ENCODE results near the gene KCNT1.
"Not testable (repeated sequence)": the region's sequence is repeated elsewhere in the genome, so short reads cannot be mapped to it uniquely, and the experiment has no call there.

Gene KCNT1

DNA sequence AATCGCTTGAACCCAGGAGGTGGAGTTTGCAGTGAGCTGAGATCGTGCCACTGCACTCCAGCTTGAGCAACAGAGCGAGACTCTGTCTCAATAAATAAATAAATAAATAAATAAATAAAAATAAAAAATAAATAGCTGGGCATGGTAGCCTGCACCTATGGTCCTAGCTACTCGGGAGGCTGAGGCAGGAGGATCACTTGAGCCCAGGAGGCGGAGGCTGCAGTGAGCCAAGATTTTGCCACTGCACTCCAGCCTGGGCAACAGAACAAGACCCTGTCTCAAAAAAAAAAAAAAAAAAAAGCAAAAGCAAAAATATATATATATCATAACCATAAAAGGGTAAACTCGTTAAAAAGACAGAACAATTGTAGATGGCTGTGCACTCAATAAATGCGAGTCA, 29.2 kb upstream of the KCNT1 start:
- DNase-seq (ENCODE audit: low spot score), result not testable (repeated sequence)

DNA sequence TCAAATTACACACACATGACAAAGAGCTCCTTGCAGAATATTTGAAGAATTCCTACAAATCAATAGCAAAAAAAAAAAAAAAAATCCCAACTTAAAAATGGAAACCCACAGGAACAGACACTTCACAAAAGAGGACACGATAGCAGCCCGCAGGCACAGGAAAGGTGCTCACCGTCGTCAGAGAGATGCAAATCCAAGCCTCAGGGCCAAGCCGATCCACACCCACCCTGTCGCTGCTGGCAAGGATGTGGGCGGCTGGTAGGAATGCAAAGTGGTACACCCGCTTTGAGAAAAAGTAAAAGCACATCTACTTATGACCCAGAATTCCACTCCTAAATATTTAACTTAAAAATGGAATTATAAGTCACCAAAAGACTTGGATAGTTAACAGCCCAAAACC, 28.0 kb upstream of the KCNT1 start:
- no peak for DNase-seq (ENCODE audit: low spot score)

DNA sequence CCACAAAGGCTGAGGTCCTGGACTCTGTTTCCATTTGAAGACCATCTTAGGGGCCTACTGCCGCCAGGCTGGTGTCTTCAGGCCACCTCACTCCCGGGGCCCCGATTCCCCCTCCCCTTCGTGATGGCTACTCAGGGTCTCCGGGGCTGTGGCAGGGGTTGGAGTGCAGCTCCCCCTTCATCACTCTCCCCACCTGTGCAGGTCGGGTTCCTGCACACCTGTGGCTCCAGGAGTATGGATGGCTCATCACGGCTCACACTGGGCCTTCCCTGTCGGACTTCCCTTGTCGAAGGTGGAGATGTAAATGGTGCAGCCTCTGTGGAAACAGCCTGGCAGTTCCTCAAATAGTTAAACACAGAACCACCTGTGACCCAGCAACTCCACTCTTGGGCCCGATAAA, 27.0 kb upstream of the KCNT1 start:
- no peak for DNase-seq (ENCODE audit: low spot score)

DNA sequence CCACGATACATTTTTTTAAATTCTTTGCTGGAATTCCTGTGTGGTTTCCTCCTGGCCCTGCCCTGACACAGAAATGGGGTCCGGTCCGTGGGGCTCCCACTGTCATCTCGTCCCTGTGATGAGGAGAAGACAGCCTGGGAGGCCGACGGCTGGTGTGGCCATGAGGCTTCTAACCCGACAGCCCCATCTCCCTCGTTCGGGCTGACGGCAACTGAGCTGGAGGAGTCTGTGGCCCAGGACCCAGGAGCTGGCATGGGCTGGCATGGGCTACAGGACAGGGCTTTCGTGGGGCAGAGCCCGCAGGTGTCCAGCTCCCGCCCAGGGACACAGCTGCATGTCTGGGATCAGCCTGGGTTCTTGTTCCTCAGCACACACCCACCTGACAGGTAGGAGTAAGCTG, 25.1 kb upstream of the KCNT1 start:
- no peak for DNase-seq (ENCODE audit: low spot score)

DNA sequence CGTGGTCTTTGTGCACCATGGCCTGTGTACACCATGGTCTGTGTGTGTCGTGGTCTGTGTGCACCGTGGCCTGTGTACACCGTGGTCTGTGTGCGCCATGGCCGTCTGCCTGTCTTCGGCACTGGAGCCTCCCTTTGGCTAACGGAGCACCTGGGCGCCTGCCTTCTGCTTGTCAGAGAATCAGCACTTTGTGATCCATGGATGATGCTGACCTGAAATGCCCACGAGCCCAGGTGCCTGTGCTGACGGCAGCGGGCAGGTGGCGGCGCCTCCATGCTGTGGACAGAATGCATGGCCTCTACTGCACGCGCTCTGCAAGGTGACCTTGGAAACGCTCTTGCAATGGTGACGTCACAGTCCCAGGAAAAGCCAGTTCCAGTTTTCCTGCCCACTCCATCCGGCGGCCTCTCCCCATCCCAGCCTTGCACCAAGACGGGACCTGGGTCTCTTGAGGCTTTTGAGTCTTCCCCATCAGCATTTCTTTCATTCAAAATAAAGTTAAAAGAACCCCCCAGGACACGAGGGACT, 24.3 kb upstream of the KCNT1 start:
- no peak for DNase-seq (ENCODE audit: low spot score)

DNA sequence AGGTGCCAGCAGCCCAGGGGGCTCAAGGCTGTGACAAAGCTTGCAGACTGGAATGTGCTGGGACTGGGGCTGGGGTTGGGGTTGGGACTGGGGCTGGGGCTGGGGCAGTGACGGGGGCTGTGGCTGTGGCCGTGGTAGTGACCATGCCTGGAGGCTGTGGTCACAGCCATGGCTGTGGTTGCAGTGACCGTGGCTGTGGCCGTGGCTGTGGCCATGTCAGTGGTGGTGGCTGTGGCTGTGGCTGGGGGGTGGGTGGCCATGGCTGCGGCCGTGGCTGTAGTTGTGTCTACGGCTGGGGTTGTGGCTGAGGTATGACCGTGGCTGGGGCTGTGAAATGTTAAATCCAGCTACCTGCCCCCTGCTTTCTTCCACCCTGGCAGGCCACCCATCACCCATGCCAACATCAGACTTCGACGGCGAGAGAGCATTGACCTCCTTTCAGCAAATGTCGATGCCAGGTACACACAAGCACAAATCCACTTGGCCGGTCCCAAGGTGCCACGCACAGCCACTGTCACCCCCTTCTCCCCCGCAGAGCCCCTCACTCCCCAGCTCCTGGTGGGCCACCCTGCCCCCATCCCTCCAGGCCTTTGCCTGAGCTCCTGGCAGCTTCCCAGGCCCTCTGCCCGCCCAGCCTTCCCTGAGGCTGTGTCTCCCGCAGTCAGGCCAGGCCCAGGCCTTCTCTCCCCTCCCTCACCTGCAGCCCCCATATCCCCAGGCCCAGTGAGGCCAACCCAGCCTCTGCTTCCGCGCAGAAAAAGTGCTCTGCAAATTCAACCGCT, 23.6 kb upstream of the KCNT1 start:
- no peak for DNase-seq (ENCODE audit: low spot score)

DNA sequence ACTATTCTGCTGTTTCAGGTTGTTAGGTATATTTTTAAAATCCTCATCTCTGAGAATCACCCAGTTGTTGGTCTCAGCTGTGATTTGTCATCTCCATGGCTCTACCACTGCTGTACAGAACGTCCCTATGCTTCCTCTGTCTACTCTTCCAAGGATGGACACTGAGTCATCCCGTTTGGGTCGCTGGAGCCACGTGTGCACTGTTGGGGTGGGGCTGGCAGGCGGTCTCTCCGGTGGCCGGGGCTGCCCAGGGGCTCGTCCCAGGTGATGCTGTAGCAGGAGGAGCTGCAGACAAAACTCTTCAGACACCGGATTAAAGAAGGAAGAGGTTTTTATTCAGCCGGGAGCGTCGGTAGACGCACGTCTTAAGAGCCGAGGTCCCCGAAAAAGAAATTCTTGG, 21.9 kb upstream of the KCNT1 start:
- no peak for DNase-seq (ENCODE audit: low spot score)

DNA sequence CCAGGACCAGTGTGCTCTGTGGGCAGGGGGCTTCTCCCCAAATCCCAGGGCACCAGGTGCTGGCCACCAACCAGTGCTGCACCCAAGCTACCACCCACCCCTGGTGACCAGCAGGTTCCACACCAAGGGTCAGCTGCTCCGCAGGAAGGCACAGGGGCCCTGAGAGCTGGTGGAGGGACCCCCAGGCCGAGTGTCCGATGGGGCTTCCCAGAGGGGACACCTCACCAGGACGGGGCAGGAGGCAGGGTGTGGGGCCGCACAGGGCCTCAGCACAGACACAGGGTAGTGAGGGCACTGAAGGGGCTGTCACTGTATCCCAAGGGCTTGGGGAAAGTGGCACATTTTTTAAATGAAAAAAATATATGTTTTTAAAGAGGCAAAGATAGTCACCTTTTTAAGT, 20.8 kb upstream of the KCNT1 start:
- DNase-seq (ENCODE audit: low spot score), result no peak

DNA sequence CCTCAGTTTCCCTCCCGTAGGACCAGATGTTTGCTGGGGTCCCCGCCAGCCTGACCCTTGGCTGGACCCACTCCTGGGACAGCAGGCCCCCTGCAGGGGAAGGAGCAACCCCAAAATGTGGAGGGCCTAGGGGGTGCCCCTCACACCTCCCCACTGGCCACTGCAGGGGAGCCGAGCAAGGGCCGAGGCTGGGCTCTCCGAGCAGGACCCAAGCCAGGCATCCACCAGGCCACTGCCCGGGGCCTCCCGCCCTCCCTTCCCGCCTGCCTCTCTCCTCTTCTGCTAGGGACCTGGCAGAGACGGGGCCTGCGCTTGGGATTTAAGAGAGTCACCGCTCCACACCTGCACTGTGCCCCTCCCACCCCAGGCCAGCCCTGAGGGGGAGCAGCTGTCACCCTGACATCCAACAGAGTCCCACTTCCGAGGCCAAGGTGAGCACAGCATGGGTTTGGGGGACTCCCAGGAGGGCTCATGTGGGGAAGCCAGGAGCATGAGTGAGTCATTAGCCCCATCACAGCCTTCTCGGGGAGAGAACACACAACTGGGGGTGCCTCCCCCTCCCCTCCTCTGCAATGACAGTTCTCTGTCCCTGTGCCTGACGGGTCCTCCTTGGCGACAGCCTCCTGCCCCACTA, 18.5 kb upstream of the KCNT1 start:
- DNase-seq (ENCODE audit: low spot score), result no peak

DNA sequence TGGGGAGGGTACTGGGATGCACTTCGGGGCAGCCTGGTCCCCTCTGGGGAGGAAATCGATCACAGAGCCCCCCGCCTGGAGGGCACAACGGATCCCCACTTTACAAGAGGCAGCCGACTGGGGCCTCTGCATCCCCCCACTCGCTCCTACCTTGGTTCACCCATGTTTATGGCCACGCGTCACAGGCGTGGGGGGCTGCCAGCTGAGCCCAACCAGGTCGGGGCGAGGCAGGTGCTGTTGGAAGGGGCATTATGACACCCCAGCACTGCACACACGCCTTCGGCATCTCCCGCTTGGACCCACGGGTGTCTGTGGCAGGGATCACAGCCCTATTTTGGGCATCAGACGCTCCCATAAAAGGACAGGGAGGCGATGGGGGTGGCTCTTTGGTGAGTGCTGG, 17.3 kb upstream of the KCNT1 start:
- no peak for DNase-seq (ENCODE audit: low spot score)

DNA sequence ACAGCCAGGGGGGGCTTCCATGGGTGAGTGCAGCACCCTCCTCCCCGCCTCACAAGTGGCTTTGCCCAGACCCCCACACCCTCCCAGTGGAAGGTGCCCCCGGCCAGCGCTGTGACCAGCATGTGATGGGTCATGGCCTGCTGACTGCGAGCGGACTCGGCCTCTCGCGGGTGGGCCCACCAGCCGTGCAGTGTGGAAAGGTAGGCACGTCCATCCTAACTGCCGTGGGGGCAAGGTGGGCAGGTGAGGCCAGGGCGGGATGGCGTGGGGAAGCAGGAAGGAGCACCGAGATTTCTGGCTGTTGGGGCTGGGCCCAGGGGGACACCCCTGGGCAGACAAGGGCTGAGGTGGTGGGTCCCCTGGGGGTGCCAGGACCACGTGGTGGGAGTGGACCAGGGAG, 14.8 kb upstream of the KCNT1 start:
- DNase-seq (ENCODE audit: low spot score), result no peak

DNA sequence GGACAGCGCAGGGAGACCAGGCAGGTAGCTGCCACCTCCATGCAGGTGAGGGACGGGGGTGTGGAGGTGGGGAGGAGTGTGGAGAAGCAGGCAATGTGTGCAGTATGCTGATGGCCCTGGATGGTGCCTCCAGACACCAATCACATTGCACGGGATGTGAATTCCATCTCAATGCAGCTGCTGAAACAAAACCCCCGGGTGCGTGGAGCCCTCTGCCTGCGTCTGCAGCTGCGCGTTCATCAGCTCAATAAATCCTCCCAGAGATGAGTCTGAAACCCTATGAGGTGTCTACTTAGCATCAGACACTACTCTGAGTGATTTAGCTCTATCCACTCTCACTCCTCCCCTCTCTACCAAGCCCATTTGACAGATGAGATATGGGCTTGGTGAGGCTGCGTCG, 13.0 kb upstream of the KCNT1 start:
- no peak for DNase-seq (ENCODE audit: low spot score)

DNA sequence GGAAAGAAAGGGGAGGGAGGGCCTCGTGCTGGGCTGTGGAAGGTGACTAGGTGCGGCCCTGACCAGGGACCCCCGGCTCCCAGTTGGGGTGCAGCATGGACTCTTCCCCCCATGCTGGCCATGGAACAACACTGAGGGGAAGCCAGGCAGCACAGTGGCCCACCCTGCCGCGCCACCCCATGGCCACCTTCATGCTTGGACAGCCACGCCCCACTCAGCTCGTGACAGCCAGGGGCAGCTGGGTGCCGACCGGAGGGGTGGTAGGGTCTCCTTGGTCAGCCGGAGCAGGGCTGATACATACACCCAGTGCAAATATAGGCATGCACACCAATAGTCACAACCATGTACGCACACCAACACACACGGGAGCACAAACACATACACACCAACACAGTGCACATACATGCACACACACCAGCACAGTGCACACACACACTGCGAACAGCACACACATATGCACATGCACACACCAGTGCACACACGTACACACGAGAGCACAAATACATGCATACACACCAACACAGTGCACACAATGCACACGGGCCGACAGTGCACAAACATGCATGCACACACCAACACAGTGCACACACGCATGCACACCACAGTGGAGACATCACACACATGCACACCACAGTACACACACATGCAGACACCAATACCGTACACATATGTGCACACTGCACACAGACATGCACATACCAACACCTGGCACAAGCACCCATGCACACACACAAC, 11.0 kb upstream of the KCNT1 start:
- no peak for DNase-seq (ENCODE audit: low spot score)

DNA sequence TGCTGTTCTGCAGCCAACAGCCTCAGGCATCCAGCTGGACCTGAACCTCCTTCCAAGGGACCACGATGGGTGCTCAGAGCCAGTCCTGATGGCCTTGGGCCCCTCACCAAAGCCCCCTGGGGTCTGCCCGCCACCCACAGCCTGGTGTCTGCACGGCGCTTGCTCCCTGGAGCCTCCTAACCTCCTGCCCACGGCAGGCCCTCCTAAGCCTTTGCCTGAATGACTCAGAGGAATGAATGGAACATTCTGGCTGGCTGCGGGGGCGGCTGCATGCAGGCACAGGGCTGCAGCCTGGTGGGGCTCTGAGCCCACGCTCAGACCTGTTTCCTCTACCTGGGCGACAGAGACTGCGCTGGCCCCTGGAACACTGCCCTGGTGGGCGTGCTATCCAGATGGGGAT, 9.6 kb upstream of the KCNT1 start:
- peak; percentile 49 for DNase-seq (ENCODE audit: low spot score)

DNA sequence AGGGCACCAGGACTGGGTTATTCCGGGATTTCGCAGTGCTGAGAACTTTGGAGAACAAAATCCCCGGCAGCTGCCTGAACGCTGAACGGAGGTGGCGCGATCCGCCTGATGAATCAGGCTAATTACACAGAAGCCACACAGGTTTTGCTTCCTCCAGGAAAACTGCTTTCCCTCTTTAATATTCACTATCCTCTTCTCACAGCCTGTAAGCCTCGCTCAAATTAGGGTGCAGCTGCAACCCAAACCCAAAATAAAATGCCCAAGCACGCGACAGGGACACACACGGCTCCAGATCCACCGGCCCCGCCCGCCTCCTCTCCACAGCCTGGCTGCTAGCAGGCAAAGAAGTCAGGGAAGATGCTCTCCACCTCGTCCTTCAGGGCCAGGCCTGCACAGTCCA, 8.7 kb upstream of the KCNT1 start:
- DNase-seq (ENCODE audit: low spot score), result no peak

DNA sequence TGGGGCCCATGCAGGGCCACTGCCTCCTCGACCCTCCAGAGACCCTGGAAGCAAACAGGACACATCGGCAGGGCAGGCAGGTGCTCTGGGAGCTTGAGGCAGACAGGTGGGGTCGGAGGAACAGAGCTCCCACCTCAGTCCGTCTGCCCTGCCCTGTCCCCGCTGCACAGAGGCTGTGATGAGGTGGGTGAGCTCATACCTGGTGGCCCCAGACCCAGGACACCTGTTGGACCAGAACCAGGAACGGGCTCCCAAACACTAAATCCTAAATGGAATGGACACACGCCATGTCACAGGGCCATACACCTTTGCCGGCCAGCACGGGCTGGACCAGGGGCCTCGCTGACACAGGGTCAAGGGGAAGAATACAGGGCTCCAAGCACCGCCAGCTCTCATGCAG, 8.2 kb upstream of the KCNT1 start:
- no peak for DNase-seq (ENCODE audit: low spot score)

DNA sequence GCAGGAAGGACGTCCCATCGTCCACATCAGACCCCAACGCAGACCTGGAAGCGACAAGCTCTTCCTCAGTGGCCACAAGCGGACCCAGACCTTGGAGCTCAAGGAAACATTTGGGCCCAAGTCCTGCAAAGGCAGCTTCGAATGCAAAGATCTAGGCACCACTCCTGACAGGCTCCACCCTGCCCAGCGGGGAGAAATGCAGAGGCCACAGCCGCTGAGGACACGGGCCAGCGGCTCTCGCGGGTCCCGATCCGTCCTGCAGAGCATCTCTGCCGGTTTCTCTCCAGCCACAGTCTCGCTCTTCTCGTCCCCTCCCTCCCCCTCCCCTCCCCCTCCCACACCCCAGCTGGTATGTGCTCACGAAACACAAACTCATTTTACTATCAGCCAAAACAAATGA, 7.6 kb upstream of the KCNT1 start:
- DNase-seq (ENCODE audit: low spot score), result no peak

DNA sequence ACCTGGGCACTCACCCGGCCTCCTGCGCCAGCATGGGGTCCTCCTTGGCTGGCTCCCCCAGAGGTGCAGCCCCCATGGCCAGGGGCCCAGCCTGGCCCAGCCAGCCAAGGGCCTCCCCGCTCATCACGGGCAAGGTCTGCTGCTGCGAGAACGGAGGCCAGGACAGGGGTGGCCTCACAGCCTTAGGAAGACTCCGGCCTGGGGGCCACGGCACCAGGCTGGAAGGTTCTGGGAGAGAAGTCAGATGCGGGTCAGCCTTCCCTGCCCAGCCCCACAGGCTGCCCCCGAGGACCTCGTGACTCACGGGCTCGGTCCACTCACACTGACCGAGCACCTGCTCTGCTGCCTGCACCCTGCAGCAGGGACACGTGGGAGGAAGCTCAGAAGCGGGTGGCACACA, 6.9 kb upstream of the KCNT1 start:
- DNase-seq (ENCODE audit: low spot score), result no peak

DNA sequence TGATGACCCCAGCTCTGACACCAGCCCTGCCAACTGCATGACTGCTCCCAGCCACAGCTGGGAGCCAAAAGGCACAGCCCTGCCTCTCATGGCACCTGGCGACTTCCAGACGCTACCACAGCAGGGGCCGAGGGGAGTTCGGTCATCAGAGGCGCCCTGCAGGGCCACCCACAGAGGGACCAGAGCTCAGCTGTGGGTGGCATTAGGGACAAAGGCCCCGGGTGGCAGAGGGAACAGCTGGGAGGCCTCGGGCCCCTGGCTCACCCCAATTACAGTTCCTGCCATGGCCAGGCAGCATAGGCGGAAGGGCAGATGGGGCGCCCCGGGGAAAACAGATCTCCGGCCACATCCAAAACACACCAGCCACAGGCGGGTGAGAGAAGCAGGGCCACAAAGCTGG, 6.3 kb upstream of the KCNT1 start:
- DNase-seq (ENCODE audit: low spot score), result no peak

DNA sequence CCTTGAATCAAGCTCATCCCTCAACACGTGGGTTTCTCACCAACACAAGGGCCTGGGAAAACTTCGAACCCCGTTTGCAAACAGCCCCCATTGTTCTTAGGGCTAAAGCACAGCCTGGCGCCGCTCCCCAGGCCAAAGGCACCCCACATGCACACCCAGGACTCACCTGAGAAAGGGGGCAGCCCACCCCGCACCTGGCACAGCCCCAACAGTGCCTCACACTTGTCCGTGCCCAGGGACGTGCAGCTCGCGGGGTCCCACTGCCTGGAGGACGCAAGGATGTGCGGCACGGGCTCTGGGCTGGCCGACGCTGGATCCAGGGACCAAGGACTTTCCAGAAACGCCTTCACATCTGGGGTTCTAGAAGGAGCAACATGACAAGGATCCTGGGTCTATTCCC, 5.5 kb upstream of the KCNT1 start:
- DNase-seq (ENCODE audit: low spot score), result no peak

DNA sequence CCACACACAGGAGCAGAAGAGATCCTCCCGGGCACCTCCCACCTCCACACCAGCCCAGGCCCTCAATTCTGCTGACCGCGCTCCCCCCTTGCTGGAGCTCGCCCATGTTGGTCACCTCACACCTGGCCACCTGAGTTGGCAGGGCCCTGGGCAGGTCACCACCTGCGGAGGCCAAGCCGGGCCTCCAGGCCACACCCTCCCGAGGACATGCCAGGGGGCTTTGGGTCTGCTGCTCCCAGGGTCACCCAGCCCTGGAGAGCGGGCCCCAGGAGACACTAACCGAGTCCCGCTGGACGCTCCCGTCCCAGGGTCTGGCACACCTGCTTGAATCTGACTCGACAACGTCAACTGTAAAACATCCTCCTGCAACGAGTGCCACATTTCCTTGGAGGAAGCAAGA, 4.8 kb upstream of the KCNT1 start:
- DNase-seq (ENCODE audit: low spot score), result no peak

DNA sequence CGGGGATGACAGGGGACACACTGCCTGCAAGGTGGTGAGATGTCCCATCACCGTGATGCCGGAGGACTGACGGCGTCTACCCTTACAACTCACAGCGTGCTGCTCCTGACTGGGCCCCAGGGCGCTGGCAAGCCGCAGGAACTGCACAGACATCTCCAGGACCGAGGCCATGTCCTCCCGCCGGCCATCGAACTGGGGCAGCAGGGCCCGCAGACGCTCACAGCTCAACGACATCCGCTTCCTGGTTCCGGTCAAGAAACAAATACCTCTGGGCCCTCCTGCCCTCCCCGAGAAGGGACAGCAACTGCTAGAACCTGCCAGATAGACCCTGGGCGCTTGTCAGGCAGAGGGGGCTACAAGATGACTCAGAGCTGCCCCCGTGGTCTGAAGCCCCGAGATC, 3.7 kb upstream of the KCNT1 start:
- no peak for DNase-seq (ENCODE audit: low spot score)

DNA sequence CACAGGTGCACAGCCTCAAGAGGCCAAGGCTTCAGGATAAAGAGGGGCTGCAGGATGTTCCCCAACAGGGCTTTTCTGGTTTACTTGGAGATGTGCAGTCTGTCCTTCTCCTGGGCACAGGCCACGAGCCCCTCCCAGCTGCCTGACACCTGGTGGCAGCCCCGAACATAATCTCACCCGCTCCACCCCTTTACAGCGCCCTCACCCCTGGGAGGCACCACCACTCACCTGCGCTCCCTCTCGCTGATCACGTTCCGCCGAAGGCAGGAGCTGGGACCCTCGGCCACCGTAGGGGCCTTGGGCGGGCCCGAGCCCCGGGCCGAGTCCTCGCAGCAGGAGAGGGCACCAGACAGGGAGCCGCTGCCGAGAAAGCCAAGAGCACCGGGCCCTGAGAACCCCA, 3.2 kb upstream of the KCNT1 start:
- DNase-seq (ENCODE audit: low spot score), result no peak

Data from AG08396 (cell line).